Lower leg skin (tissue), 3 donors: ENCODE results near the gene USP49.

Experiments used
- POLR2A ChIP-seq, 2 donors: fragments of 450-650 bp; IDR thresholded peaks; one replicate each; pipeline ENCODE4 v1.6.1; 2016 to 2017; ENCODE audit warnings: antibody characterized with exemption in 2 of 2, mild to moderate bottlenecking in 1 of 2, moderate library complexity in 1 of 2
- TF ChIP-seq, protein P1 (sequence below), 3 donors: fragments of 450-650 bp; IDR thresholded peaks; one replicate each; pipeline ENCODE4 v1.5.1; 2016; ENCODE audit warnings: antibody characterized with exemption in 3 of 3, mild to moderate bottlenecking in 3 of 3, moderate library complexity in 2 of 3

DNA sequence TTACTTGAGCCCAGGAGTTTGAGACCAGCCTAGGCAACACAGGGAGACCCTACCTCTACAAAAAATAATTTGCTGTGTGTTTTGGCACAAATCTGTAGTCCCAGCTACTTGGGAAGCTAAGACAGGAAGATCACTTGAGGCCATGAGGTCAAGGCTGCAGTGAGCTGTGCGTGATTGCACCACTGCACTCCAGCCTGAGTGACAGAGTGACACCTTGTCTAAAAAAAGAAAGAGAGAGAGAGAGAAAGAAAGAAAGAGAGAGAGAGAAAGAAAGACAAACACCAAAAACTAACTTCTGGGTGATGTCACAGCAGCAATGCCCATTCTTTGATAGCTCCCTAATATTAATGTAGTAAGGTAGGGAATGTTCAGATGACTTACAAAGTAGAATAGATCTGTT, 20.4 kb downstream of the USP49 start:
- TF ChIP-seq, protein P1, sequence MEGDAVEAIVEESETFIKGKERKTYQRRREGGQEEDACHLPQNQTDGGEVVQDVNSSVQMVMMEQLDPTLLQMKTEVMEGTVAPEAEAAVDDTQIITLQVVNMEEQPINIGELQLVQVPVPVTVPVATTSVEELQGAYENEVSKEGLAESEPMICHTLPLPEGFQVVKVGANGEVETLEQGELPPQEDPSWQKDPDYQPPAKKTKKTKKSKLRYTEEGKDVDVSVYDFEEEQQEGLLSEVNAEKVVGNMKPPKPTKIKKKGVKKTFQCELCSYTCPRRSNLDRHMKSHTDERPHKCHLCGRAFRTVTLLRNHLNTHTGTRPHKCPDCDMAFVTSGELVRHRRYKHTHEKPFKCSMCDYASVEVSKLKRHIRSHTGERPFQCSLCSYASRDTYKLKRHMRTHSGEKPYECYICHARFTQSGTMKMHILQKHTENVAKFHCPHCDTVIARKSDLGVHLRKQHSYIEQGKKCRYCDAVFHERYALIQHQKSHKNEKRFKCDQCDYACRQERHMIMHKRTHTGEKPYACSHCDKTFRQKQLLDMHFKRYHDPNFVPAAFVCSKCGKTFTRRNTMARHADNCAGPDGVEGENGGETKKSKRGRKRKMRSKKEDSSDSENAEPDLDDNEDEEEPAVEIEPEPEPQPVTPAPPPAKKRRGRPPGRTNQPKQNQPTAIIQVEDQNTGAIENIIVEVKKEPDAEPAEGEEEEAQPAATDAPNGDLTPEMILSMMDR (IDR thresholded peaks at IDR 0.05) = no peak
- no peak for TF ChIP-seq POLR2A (IDR thresholded peaks at IDR 0.05)
